C1 segment of cervical spinal cord (tissue), 14 donors: ENCODE data around the gene WDR20.

ENCODE experiments used
- DNase-seq, 14 donors: peaks; one replicate each; lab custom pipeline; 2025; lab: John Stamatoyannopoulos, UW

WDR20 gene

GRCh38 chr14:102197317-102197853, 57.7 kb downstream of the WDR20 start:
- DNase-seq, result no peak

DNA sequence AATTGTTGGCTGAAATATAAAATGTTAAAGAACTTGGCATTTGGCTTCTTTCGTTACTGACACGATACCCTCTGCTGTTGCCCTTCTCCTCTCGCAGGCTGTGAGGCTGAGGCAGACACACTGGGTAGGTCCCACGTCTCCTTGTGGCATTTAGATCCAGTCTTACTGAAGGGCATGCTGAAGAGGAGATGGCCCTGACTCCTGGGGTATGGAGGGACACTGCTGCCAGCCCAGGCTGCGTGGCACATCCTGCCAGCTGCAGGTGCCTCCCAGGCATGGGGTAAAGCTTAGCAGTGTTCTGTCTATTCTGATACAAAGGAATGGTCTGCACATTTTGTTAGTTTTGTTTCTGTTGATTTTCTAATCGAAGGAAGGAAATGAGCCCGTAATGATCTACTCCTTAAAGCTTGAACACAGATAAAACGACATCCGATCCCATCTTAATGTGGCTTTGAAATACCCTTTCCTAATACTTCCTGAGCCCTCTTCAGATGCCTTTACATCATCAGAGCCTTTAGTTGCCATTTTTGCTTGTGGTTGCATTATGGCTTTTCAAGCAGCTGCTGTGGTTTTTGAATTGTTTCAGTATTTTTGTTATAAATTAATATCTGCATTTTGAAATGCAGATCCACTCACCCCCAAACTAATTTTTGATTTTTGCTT, 61.1 kb downstream of the WDR20 start:
- DNase-seq, result peak in 1 of 14 donors; percentile 16

GRCh38 chr14:102201353-102201738, 61.6 kb downstream of the WDR20 start:
- no peak for DNase-seq

- no peak for DNase-seq
Measured at GRCh38 chr14:102201776-102202175, 62.1 kb downstream of the WDR20 start.

DNA sequence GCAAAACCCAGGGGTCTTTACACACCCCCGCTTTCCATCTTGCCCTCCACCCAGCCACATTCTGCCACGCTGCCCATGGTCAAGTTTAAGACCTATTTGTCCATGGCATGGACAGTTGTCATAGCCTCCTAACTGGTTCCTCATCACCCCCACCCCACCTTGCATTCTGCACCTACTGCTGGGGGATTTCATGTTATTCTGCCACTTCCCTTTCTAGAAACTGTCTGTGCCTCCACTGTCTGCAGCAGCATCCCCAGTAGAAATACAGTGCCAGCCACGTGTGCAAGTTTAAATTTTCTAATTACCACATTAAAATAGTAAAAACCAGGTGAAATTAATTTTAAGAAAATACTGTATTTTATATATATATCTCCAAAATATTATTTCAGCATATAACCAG, 63.2 kb downstream of the WDR20 start:
- no peak for DNase-seq

- peak in 1 of 14 donors; percentile 19 for DNase-seq
Measured at GRCh38 chr14:102203382-102203781, 63.7 kb downstream of the WDR20 start.

- no peak for DNase-seq
Measured at GRCh38 chr14:102205560-102205959, 65.9 kb downstream of the WDR20 start.

- no peak for DNase-seq
Measured at GRCh38 chr14:102206918-102207317, 67.2 kb downstream of the WDR20 start.

DNA sequence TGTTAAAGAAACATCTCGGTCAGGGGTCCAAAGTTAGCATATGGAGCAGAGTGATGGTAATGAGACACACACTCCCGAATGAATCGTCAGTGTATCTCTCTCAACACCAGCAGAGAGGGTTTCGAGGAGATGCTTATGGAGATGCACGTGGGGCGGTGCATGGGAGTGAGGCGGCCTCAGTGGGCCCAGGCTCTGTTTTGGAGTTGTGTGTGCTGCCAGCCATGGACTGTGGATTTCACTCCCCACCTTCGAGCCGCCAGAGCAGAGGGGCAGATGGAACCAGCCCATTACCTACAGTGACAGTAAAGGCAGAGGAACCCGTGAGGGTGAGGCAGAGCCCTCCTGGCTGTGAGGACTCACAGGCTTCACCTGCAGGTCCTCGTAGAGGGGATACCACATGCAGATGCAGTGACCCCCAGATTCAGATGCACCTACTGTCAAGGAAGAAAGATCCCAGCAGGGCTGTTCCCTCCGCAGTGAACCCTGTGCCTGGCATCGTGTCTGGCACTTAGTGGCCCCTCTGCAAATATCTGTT, 68.2 kb downstream of the WDR20 start:
- no peak for DNase-seq

- DNase-seq, result no peak
Measured at GRCh38 chr14:102208741-102209140, 69.0 kb downstream of the WDR20 start.

DNA sequence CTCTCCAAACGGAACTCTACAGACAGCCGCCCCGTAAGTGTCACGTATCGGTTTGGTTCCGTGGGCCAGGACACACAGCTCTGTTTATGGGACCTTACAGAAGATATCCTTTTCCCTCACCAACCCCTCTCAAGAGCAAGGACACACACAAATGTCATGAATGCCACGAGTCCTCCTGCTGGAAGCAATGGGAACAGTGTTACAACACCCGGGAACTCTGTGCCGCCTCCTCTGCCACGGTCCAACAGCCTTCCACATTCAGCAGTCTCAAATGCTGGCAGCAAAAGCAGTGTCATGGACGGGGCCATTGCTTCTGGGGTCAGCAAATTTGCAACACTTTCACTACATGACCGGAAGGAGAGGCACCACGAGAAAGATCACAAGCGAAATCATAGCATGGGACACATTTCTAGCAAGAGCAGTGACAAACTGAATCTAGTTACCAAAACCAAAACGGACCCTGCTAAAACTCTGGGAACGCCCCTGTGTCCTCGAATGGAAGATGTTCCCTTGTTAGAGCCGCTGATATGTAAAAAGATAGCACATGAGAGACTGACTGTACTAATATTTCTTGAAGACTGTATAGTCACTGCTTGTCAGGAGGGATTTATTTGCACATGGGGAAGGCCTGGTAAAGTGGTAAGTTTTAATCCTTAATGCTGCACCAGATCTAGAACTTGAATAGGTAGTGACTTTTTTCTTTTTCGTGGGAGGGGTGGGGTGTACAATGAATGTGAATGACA, 69.7 kb downstream of the WDR20 start:
- peak in 11 of 14 donors; percentile 17 to 77 (median 53) for DNase-seq

- no peak for DNase-seq
Measured at GRCh38 chr14:102210421-102211042, 70.8 kb downstream of the WDR20 start.

DNA sequence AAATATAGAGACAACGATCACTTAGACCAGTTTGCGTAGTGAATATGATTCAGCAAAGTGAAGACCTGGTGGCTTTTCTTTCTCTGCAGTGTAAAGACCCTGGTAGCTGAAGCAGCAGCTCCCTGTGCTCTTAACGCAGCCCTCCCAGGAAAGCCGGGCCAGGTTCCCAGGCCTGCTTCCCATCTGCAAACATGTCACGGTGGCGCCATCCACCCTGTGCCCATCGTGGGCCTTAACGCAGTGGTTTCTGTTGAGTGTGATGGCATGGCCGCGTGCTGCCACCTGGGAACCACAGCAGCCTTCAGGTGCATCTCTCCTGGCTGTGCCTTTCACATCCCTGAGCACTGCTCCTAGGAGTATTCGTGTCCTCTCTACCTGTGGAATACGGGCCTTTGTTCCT, 71.5 kb downstream of the WDR20 start:
- no peak for DNase-seq

DNA sequence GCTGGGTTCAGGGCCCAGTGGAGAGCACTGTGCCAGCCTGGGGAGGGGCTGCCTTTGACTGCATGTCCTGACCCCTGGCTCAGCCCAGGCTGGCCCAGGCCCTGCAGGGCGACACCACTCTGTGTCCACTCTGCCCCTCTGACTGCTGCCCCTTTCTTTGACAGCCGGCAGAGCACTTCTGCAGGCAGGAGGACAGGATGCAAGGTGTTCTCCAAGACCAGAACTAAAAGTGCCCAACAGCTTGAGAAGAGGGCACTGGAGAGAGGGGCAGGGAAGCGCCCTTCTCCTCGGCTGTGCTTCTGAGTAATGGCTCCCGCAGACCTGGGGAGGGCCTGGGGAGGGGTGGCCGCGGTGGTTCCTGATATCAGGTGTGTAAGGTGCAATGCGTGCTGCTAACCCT, 72.7 kb downstream of the WDR20 start:
- DNase-seq, result no peak

DNA sequence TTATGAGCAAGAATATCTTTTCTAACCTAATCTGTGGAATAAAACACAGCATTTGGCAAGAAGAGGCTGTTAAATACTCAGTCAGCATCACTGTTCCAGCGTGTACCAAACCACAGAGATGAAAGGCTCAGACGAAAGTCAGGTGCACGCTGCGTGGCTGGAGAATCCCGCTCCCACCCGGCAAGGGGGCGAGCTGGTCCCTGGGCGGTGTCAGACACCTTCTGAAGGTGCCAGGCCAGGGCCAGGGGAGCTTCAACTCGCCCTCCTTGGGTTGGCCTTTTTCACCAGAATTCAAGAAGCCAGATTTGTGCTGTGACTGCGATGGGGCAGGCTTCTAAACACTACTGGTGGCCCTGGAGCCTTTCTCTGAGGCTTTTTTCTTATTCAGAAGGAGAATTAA, 73.1 kb downstream of the WDR20 start:
- DNase-seq, result no peak

DNA sequence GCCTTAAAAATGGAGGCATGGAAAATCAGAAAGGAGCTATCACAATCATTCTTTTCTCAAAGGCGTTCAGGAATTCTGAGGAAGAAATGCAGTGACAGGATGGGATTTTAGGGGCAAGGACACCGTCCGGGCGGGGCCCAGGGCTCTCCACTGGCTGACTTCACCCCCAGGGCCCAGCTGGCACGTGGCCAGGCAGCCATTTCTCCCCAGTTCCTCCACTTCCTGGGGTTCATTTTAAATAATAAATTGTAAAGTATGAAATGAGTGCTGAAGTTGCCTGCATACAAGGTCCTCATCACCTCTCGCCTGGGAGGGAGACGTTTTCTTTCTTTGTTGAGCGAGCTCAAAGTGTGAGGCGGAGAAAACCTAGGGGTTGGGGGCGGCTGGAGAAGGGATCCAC, 73.8 kb downstream of the WDR20 start:
- no peak for DNase-seq

GRCh38 chr14:102213984-102214658, 74.4 kb downstream of the WDR20 start:
- DNase-seq, result no peak

GRCh38 chr14:102215071-102215470, 75.4 kb downstream of the WDR20 start:
- DNase-seq, result peak in 9 of 14 donors; percentile 34 to 69 (median 48)

- DNase-seq, result no peak
Measured at GRCh38 chr14:102215576-102216250, 76.0 kb downstream of the WDR20 start.

DNA sequence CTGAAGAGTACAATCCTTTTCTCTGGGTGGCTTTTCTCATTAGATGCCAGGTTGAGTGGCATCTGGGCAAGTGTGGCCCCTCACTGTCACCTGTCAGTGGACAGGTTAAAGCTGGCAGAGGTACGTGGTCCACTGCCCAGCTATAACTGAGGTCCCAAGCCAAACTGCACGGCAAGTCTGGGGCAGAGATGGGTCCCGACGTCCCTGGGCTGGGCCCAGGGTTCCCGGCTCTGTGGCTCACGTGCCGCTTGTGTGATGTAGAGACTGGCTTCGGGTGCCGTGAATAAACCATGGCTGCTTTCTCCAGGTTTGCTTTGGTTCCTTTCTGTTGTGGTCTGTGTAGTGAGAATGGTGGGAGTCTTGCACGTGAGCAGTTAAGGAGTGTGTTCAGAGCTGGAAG, 77.7 kb downstream of the WDR20 start:
- no peak for DNase-seq

DNA sequence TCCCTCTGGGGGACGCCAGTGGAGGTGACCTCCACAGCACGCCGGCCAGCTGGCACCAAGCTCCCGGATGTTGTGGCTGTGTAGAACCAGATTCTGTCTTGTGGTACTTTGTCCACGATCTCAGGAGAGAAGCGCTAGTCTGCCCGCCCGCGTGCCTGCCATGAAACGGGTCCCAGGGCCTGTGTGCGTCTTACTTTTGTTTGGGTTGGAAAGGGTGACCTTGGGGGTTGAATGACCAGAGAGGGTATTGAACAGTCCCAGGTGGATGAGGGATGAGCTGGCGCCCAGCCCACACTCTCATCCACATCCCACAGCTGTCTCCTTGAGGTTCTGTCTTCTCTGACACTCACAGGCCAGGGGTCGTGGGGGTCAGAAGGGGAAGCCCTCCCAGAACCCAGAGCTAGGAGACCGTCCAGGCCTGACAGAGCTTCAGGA, 78.3 kb downstream of the WDR20 start:
- no peak for DNase-seq
